SIG-M5 treated with dmso at 0.1 percent for 504 hours (cell line): ENCODE results near the gene PCDH18.
"Not testable (repeated sequence)": the region's sequence is repeated elsewhere in the genome, so short reads cannot be mapped to it uniquely, and the experiment has no call there.

ENCODE experiments used
- DNase-seq: peaks from one replicate; lab custom pipeline; 2025; ENCODE audit not compliant: unreplicated experiment; lab: John Stamatoyannopoulos, UW

Gene PCDH18

GRCh38 chr4:137529432-137529831, 2.9 kb downstream of the PCDH18 start:
- DNase-seq: no peak

GRCh38 chr4:137528673-137529072, 3.6 kb downstream of the PCDH18 start:
- DNase-seq: no peak

GRCh38 chr4:137526681-137527080, 5.6 kb downstream of the PCDH18 start:
- DNase-seq: no peak

GRCh38 chr4:137524725-137525369, 7.4 kb downstream of the PCDH18 start:
- DNase-seq: no peak

- no peak for DNase-seq
These were observed 9.0 kb downstream of the PCDH18 start for GRCh38 chr4:137523329-137523728.

GRCh38 chr4:137521053-137521452, 11.2 kb downstream of the PCDH18 start:
- no peak for DNase-seq

- no peak for DNase-seq
These were observed 12.9 kb downstream of the PCDH18 start for GRCh38 chr4:137519406-137519805.

- not testable (repeated sequence) for DNase-seq
These were observed 15.0 kb downstream of the PCDH18 start for GRCh38 chr4:137517323-137517722.

GRCh38 chr4:137514406-137515111, 17.7 kb downstream of the PCDH18 start:
- no peak for DNase-seq

GRCh38 chr4:137510557-137511265, 21.6 kb downstream of the PCDH18 start:
- peak; percentile 2 for DNase-seq

- no peak for DNase-seq
These were observed 22.4 kb downstream of the PCDH18 start for GRCh38 chr4:137509855-137510282.

- DNase-seq: no peak
These were observed 29.8 kb downstream of the PCDH18 start for GRCh38 chr4:137502339-137503129.

GRCh38 chr4:137496267-137496666, 36.0 kb downstream of the PCDH18 start:
- DNase-seq: not testable (repeated sequence)

- no peak for DNase-seq
These were observed 36.7 kb downstream of the PCDH18 start for GRCh38 chr4:137495578-137495977.

GRCh38 chr4:137483313-137483959, 48.9 kb downstream of the PCDH18 start:
- not testable (repeated sequence) for DNase-seq

GRCh38 chr4:137479657-137480056, 52.6 kb downstream of the PCDH18 start:
- DNase-seq: not testable (repeated sequence)

GRCh38 chr4:137476345-137476744, 55.9 kb downstream of the PCDH18 start:
- no peak for DNase-seq

GRCh38 chr4:137474711-137475301, 57.5 kb downstream of the PCDH18 start:
- no peak for DNase-seq

GRCh38 chr4:137471895-137472294, 60.4 kb downstream of the PCDH18 start:
- DNase-seq: no peak

- DNase-seq: no peak
These were observed 60.8 kb downstream of the PCDH18 start for GRCh38 chr4:137471461-137471860.
